GM19452 (cell line): ENCODE measurements around the gene EYA2.
"Not testable (repeated sequence)": the region's sequence is repeated elsewhere in the genome, so short reads cannot be mapped to it uniquely, and the experiment has no call there.

Experiments
- ATAC-seq: cut with Tn5 transposase; IDR thresholded peaks from one replicate; pipeline ENCODE4 v1.9.1; 2021; ENCODE audit not compliant: unreplicated experiment

The EYA2 gene

GRCh38 chr20:47160992-47161391 is 266.3 kb downstream of the EYA2 start:
- no peak for ATAC-seq

DNA sequence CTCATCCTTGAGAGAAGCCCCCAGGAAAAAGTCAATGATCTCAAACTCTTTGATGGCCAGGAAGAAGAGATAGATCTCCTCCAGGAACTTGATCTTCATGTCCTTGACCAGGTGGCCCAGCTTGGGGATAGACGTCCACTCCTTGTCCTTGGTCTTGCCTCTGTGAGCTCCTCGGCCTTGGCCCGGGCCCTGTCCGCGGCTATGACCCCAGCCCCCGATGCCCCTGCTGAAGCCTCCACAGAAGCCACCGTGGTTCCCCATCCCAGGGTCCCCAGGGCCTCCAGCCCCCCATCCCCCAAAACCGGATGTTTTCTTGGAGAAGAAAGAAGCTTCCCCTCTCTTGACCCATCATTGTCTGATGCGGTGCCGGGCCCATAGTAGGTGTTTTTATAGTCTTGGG is 266.8 kb downstream of the EYA2 start:
- ATAC-seq: no peak

- no peak for ATAC-seq
Measured at GRCh38 chr20:47164140-47164539, 269.5 kb downstream of the EYA2 start.

DNA sequence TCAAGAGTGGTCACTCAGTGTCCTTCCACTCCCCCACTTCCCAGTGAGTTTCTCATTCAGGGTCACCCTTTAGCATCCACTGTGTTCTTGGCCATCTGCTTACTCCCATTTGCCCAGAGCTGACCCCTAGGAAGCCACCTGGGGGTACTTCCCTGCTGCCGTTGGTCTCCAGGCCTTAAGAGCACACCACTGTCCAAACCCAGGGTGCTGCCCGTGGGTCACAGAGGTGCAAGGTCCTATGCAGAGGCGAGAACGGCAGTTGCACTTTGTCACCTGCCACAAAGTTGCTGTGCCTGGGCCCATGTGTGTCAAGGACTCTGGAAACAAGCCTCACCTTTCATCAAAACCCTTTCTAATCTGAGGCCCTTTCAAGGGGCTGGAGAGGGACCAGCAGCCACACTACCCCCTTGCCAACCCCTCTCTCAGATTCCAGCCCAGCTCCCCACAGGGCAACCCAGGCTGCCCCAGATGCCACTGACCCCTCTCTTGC is 270.8 kb downstream of the EYA2 start:
- ATAC-seq: no peak

GRCh38 chr20:47167846-47168245 is 273.2 kb downstream of the EYA2 start:
- ATAC-seq: no peak

DNA sequence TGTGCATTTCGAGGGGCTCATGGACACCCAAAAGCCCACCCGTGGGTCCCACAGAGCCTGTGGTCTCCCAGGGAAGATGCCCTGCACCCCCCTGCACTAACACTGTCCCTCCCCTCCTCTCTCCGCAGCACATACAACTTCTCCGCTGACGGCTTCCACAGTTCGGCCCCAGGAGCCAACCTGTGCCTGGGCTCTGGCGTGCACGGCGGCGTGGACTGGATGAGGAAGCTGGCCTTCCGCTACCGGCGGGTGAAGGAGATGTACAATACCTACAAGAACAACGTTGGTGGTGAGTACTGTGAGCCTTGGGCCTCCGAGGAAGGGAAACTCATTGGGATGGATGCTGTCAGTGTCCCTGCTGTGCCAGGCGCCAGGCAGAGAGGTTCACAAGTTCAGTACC is 277.9 kb downstream of the EYA2 start:
- no peak for ATAC-seq

DNA sequence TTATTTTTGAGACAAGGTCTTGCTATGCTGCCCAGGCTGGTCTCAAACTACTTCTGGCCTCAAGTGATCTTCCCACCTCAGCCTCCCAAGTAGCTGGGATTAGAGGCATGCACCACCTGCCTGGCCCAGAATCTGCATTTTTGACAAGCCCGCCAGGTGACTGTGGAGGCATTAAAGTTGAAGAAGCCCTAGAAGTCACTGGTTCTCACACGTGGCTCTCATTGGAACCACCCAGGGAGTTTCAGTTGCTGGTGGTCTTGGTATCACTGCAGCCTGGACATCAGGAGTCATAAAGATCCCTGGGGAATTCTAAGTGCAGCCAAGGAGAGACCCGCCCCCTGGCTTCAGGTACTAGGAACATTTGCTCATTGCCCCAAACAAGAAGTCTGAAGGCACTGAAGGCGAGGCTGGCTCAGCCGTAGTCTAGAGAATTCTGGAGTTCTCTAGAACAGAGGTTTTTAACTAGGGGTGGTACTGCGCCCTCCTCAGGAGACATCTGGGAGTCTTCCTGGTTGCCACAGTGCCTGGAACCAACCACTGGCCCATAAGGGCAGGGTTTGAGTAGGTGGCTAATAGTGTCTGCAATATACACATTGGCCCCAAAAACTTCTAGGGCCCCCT is 279.1 kb downstream of the EYA2 start:
- no peak for ATAC-seq

GRCh38 chr20:47174456-47175243 is 280.0 kb downstream of the EYA2 start:
- ATAC-seq: no peak

DNA sequence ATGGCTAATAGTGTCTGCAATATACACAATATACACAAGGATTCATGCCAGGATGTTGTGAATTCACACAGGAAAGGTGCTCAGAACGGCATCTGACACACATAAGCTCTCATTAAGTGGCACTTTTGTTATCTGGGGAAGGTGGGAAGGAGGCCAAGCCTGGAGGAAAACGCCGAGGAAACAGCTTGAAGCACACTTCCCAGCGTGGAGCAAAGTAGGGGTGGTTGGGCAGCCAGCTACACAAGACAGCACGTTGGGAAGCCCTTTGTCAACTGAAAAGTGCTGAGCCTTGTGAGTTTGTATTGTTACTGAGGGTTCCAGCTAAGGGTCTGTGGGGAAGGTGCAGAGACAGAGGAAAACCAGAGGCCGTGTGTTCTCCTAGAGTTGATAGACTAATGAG is 280.9 kb downstream of the EYA2 start:
- no peak for ATAC-seq

- not testable (repeated sequence) for ATAC-seq
Measured at GRCh38 chr20:47176217-47176616, 281.6 kb downstream of the EYA2 start.

DNA sequence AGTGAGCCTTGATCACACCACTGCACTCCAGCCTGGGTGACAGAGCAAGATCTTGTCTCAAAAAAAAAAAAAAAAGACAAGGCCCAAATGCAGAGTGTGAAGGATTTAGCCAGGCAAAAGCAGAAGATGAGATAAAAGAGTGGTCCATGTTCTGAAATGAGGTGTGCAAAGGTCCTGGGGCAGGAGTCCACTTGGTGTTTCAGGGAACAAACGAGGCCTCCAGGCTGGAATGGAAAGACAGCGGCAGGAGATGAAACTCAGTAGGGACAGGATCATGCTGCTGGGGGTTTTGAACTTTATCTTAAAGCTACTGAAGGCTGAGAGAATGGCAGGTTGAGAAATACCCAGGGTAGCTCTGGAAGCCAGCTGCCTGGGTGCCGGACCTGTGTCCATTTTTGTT is 283.6 kb downstream of the EYA2 start:
- no peak for ATAC-seq

DNA sequence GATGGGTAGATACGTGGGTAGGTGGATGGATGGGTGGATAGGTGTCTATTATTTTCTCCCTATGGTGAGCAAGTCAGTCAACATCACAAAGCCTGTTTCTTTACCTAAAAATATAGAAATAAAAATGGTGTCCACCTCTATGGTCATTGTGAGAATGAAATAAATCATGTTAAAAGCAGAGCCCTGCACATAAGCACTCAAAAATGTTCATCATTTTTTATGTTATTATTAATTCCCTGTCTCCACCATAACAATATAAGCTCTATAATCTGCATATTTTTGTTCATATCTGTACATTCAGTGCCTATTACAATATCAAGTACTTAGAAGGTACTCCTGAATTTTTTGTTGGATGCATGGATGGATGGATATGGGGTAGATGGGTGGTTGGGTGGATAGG is 284.2 kb downstream of the EYA2 start:
- no peak for ATAC-seq

DNA sequence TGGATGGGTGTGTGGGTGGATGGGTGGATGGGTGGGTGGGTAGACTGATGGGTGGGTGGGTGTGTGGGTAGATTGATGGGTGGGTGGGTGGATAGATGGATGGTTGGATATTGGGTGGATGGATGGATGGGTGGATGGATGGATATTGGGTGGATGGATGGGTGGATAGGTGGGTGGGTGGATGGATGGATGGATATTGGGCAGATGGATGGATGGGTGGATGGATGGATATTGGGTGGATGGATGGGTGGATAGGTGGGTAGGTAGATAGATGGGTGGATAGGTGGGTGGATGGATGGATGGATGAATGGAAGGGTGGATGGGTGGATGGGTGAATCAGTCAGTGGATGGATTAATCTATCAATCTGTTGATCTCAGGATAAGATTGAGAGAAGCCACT is 284.6 kb downstream of the EYA2 start:
- no peak for ATAC-seq

GRCh38 chr20:47181056-47181862 is 286.6 kb downstream of the EYA2 start:
- no peak for ATAC-seq

DNA sequence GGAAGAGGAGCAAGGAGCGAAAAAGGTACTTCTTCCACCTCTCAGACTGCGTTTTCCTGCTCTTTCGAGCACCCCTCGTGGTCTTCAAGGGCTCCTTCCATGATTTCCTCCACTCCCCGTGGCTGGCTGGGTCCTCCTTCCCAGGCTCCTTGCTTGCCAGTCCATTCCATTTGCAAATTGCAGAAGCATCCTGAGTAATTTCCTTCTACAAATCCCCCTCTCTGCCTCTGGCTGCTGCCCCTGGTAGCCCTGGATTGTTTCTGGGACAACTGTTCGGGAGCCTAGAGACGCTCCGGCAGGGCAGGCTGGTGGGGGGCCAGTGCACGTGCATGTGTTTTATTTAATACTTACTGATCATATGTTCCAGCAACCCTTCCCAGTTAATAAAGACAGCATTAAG is 288.7 kb downstream of the EYA2 start:
- no peak for ATAC-seq

GRCh38 chr20:47187450-47188195 is 293.0 kb downstream of the EYA2 start:
- no peak for ATAC-seq

DNA sequence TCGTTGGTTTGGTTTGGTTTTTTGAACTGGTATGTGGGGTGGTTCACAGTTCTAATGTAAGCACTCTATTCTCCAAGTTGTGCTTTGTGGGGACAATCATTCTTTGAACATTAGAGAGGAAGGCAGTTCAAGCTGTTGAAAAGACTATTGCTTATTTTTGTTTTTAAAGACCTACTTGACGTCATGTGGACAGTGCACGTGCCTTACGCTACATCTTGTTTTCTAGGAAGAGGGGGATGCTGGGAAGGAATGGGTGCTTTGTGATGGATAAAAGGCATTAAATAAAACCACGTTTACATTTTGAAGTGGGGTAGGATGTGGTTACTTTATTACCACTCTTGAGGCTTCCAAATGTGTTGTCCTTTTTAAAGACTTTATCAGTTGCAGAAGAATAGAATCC is 293.9 kb downstream of the EYA2 start:
- ATAC-seq: no peak

- no peak for ATAC-seq
Measured at GRCh38 chr20:47189060-47189459, 294.4 kb downstream of the EYA2 start.

DNA sequence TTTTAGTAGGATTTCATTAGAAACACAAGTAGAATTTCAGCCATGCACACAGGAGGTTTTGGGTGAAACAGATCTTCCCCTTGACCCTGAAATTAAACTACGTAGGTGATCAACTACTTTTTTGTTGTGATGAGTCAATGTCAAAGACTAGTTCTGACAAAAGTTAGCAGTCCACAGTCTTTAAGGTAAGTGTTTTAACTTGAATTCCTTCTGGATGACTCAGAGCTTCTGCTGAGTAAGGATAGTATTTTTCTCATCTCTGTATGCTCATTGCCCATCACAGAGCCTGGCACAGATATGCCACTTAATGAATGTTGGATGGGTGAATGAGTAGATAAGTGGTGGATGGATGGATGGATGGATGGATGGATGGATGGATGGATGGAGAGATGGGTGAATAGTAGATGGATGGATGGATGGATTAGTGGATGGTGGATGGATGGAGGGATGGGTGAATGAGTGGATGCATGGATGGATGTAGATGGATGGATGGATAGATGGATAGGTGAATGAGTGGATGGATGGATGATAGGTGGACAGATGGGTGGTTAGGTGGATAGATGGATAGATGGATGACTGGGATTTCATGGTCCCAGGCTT is 296.5 kb downstream of the EYA2 start:
- no peak for ATAC-seq

DNA sequence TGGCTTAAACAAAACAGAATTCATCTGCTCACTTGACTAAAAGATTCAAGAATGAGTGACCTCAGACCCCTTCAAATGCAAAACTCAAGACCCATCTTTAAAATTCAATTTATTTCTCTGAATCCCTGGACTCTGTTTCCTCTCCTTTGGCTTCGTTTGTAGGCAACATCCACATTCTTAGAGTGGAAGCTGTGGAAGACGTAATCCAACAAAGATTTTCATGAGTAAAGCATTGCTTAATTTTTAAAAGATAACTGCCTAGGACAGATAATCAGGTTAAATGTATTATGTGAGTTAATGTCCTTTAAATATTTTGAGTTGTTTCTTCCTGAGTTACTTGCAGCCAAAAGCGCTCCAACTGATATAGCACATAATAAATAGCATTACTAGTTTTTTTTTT is 297.3 kb downstream of the EYA2 start:
- ATAC-seq: no peak

DNA sequence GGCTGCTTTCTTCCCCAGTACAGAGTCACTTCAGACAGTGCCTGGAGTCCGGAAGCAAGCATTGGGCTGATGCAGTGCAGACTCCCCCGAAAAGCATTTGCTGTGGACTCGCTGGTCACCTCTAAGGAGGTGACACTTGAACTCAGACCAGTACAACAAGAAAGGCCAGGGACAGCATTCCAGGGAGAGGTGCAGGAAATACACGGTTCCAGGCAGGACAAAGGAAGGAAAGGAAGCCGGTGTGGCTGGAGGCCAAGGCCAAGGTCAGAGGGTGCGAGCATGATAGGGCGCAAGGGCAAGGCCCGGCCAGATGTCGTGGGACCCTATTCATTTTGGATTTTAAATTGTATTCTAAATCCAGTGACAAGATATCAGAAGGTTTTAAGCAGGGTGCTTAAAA is 300.9 kb downstream of the EYA2 start:
- no peak for ATAC-seq
